RWPE2 (cell line): ENCODE data around the gene SHCBP1L.
"Not testable (repeated sequence)": the region's sequence is repeated elsewhere in the genome, so short reads cannot be mapped to it uniquely, and the experiment has no call there.

Experiments
- ATAC-seq: fragments of 200-7000 bp; cut with Tn5 transposase; 3 replicates; pipeline ENCODE4 v1.9.1; 2021; ENCODE audit warnings: low read depth
- DNase-seq: peaks from one replicate; pipeline ENCODE4 v3.0.0-alpha.2; 2020; ENCODE audit warnings: low spot score
- H3K27ac ChIP-seq: fragments of 450-650 bp; 2 replicates; pipeline ENCODE4 v1.5.1; 2017; ENCODE audit warnings: mild to moderate bottlenecking; ENCODE audit not compliant: poor library complexity, severe bottlenecking
- H3K27me3 ChIP-seq: fragments of 250-450 bp; sonication (Bioruptor Pico); 2 replicates; pipeline ENCODE4 v1.5.1; 2021; ENCODE audit warnings: mild to moderate bottlenecking, moderate library complexity; ENCODE audit not compliant: insufficient read depth, poor library complexity, severe bottlenecking
- H3K36me3 ChIP-seq: fragments of 250-450 bp; sonication (Bioruptor Pico); 2 replicates; pipeline ENCODE4 v1.5.1; 2020; ENCODE audit warnings: low read depth, mild to moderate bottlenecking, moderate library complexity
- H3K4me1 ChIP-seq: fragments of 250-450 bp; sonication (Bioruptor Pico); 2 replicates; pipeline ENCODE4 v1.5.1; 2021; ENCODE audit warnings: mild to moderate bottlenecking, moderate library complexity; ENCODE audit not compliant: insufficient read depth, poor library complexity, severe bottlenecking
- H3K4me3 ChIP-seq: fragments of 250-450 bp; sonication (Bioruptor Pico); 2 replicates; pipeline ENCODE4 v1.5.1; 2021; ENCODE audit warnings: mild to moderate bottlenecking, moderate library complexity; ENCODE audit not compliant: severe bottlenecking
- H3K9me3 ChIP-seq: fragments of 250-450 bp; sonication (Bioruptor Pico); 2 replicates; pipeline ENCODE4 v1.5.1; 2021; ENCODE audit warnings: mild to moderate bottlenecking, moderate library complexity; ENCODE audit not compliant: severe bottlenecking
- TF ChIP-seq, protein P1 (sequence below): fragments of 450-650 bp; IDR thresholded peaks from one replicate; pipeline ENCODE4 v1.5.1; 2017; ENCODE audit warnings: mild to moderate bottlenecking, moderate library complexity; ENCODE audit not compliant: poor library complexity, severe bottlenecking

The SHCBP1L gene

DNA sequence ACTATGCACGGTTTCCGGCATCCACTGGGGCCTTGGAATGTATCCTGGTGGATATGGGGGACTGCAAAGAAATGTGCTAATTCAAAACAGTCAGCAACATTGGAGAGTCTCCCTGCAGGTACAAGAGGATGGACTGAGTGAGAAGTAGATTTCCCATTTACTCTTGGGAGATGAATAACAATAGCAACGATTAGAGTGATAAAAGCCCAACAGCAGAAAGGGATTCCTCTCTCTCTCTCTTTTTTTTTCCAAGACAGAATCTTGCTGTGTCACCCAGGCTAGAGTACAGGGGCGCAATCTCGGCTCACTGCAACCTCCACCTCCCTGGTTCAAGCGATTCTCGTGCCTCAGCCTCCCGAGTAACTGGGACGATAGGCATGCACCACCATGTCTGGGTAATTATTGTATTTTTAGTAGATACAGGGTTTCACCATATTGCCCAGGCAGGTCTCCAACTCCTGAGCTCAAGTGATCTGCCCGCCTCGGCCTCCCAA lies 5.0 kb upstream of the SHCBP1L start:
- Histone ChIP-seq H3K4me1 (peaks cover 6% of the 10 kb centered on the region), H3K27ac (no peak overlapping the region), H3K27me3 (no peaks in the 10 kb centered on the region), H3K9me3 (no peaks in the 10 kb centered on the region), H3K36me3 (no peaks in the 10 kb centered on the region), H3K4me3 (no peak overlapping the region)
- DNase-seq: no peak
- ATAC-seq: no peak
- TF ChIP-seq, protein P1, sequence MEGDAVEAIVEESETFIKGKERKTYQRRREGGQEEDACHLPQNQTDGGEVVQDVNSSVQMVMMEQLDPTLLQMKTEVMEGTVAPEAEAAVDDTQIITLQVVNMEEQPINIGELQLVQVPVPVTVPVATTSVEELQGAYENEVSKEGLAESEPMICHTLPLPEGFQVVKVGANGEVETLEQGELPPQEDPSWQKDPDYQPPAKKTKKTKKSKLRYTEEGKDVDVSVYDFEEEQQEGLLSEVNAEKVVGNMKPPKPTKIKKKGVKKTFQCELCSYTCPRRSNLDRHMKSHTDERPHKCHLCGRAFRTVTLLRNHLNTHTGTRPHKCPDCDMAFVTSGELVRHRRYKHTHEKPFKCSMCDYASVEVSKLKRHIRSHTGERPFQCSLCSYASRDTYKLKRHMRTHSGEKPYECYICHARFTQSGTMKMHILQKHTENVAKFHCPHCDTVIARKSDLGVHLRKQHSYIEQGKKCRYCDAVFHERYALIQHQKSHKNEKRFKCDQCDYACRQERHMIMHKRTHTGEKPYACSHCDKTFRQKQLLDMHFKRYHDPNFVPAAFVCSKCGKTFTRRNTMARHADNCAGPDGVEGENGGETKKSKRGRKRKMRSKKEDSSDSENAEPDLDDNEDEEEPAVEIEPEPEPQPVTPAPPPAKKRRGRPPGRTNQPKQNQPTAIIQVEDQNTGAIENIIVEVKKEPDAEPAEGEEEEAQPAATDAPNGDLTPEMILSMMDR: no peak

DNA sequence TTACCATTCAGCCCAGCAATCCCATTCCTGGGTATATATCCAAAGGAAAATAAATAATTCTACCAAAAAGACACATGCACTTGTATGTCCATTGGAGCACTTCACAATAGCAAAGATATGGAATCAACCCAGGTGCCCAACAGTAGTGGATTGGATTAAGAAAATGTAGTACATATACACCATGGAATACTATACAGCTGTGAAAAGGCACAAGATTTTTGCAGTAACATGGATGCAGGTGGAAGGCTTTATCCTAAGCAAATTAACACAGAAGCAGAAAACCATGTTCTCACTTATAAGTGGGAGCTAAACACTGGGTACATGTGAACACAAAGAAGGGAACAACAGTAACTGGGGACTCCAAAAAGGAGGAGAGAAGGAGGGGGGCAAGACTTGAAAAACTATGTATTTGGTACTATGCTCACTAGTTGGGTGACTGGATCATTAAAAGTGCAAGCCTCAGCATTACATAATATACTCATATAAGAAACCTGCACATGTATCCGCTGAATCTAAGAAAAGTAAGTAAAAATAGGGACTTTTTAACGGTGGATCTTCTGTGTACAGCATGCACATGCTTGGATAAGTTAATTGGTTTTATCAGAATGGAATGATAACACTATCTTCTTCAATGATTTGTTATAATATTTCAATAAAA lies 3.9 kb upstream of the SHCBP1L start:
- TF ChIP-seq, protein P1: no peak
- no peaks in the 10 kb centered on the region for H3K27me3 ChIP-seq
- no peaks in the 10 kb centered on the region for H3K9me3 ChIP-seq
- H3K36me3 ChIP-seq: no peaks in the 10 kb centered on the region
- H3K4me3 ChIP-seq: no peak overlapping the region
- ATAC-seq (no peak), DNase-seq (no peak)
- H3K27ac ChIP-seq: peak overlapping the region; percentile 34
- H3K4me1 ChIP-seq: peaks cover 4% of the 10 kb centered on the region

DNA sequence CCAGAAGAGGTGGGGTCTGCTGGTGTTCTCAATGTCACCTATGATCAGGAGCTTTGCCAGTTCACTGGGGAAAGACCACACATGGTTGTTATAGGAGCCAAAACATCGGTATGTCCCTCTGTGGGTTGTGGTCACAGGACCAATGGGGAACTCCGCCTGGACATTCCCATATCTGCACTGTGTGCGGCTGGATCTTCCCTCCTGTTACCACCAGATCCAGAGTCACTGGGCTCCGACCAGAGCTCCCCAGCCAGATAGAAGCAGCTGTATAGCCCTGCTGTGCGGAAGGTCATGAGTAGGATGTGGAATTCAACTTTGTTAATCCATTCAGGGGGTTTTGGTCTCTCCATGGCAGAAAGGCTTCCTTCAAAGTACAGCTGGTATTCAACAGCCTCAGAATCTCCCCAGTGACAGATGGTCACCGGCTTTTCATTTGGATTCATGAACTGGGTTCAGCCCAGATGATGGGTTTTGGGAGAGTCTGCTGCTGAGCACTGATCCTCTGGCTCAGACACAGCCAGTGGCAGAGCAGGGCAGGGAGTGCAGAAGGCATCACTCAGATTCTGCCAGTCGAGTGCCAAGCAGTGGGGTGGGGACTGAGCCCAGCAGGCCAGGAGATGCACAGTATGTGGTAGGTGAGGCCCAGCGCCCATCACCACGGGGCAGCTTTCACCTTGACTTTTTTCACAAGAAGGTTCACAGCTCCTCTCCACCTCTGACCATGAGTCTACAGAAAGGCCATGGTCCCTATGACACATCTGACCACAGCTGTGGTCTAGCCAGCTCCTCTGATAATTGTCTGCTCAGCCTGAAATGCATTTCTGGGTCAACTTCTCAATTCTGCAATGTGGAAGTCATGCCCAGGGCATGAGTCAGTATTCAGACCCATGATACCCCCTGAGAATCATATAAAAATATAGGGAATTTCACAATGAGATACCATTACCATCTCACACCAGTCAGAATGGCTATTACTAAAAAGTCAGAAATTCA lies 2.9 kb upstream of the SHCBP1L start:
- ATAC-seq (peak; percentile 91), DNase-seq (peak; percentile 51)
- no peaks in the 10 kb centered on the region for H3K36me3 ChIP-seq
- TF ChIP-seq, protein P1: no peak
- H3K9me3 ChIP-seq: no peaks in the 10 kb centered on the region
- peak overlapping the region; percentile 34 for H3K27ac ChIP-seq
- H3K27me3 ChIP-seq: no peaks in the 10 kb centered on the region
- no peak overlapping the region for H3K4me3 ChIP-seq
- H3K4me1 ChIP-seq: peaks cover 4% of the 10 kb centered on the region

DNA sequence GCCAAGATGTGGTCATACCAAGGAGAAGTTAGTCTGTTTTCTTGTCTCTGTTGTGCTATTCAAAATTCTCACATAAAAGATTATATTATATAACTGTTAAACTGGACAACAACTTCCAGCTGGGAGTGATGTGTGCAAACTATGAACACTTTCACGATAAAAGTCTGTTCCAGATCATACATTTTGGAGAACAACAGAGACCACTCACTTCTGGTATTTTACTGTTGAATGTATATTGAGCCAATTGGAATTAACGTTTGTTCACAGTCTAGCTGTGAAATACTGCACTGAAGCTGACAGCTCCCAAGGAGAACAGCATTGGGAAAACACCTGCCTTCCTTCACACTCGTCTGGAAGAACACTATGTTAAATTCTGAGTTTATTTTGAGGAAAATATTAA lies 860 bp upstream of the SHCBP1L start:
- Histone ChIP-seq H3K4me1 (peaks cover 4% of the 10 kb centered on the region), H3K27me3 (no peaks in the 10 kb centered on the region), H3K27ac (no peak overlapping the region), H3K36me3 (no peaks in the 10 kb centered on the region), H3K9me3 (no peaks in the 10 kb centered on the region), H3K4me3 (no peak overlapping the region)
- ATAC-seq (no peak), DNase-seq (no peak)
- TF ChIP-seq, protein P1: no peak

DNA sequence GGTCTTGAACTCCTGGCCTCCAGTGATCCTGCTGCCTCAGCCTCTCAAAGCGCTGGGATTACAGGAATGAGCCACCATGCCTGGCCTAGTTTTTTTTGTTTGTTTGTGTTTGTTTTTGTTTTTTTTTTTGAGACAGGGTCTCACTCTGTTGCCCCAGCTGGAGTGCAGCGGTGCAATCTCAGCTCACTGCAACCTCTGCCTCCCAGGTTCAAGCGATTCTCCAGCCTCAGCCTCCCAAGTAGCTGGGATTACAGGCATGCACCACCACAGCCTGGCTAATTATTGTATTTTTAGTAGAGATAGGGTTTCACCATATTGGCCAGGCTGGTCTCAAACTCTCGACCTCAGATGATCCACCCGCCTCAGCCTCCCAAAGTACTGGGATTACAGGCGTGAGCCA lies 9.6 kb downstream of the SHCBP1L start:
- not testable (repeated sequence) for H3K4me1 ChIP-seq

DNA sequence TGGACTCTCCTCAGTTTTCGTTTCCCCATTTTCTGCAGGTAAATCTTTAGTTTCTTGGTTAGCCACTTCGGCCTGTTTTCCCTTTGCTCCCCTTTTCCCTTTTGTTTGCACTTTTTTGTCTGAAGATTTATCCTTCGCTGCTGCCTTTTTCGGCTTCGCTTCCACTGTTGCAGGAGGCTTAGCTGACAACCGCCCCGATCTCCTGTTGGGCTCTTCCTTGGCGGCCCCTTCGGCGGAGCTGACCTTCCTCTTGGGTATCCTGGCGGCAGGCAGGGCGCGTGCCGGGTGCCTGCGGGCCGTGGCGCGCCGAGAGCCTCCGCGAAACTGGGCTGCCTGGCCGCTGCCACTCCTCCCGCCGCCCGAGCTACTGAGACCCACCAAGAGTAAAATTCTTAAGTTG lies 10.8 kb downstream of the SHCBP1L start:
- ATAC-seq, H3K36me3 ChIP-seq, H3K4me3 ChIP-seq, H3K4me1 ChIP-seq, H3K27ac ChIP-seq, H3K9me3 ChIP-seq, H3K27me3 ChIP-seq, DNase-seq: not testable (repeated sequence)

More for the DNA sequence above, 9.6 kb downstream of the SHCBP1L start:
- not testable (repeated sequence) for H3K27ac ChIP-seq, H3K4me3 ChIP-seq, H3K9me3 ChIP-seq, H3K27me3 ChIP-seq, ATAC-seq, DNase-seq, H3K36me3 ChIP-seq
